A549 (cell line): ENCODE data around the gene NEK8. TPM values are rescaled to one million over a fixed set of nuclear protein-coding genes. Genes with fewer than 3 reads are reported as not detected.

Source experiments
- CBX8 ChIP-seq: fragments of 200-600 bp; sonication (generic); IDR thresholded peaks from 2 replicates; pipeline ENCODE4 v1.6.1; 2016
- CEBPB ChIP-seq, 2 experiments: fragments of >200 bp in 1 of 2; sonication (Bioruptor Twin) in 1 of 2; formaldehyde crosslinking in 1 of 2; IDR thresholded peaks; 2 replicates each; pipeline ENCODE4 v1.6.1; 2012 to 2016
- CHD2 ChIP-seq: fragments of 150-350 bp; IDR thresholded peaks from 2 replicates; pipeline ENCODE4 v1.6.1; 2014; ENCODE audit warnings: low read length; ENCODE audit not compliant: partially characterized antibody
- CHD4 ChIP-seq: fragments of 200-600 bp; sonication (generic); IDR thresholded peaks from 2 replicates; pipeline ENCODE4 v1.6.1; 2016; ENCODE audit warnings: antibody characterized with exemption, mild to moderate bottlenecking, borderline replicate concordance
- EHF ChIP-seq: fragments of 250-450 bp; sonication (Bioruptor Pico); IDR thresholded peaks from 2 replicates; pipeline ENCODE4 v1.5.0; 2020; ENCODE audit warnings: mild to moderate bottlenecking
- ELK1 ChIP-seq: fragments of 150-350 bp; IDR thresholded peaks from 2 replicates; pipeline ENCODE4 v1.6.1; 2014; ENCODE audit warnings: low read depth, mild to moderate bottlenecking, low read length
- ESRRA ChIP-seq: fragments of 150-350 bp; IDR thresholded peaks from 2 replicates; pipeline ENCODE4 v1.6.1; 2014; ENCODE audit warnings: mild to moderate bottlenecking, low read length, borderline replicate concordance
- FOSL2 ChIP-seq, 2 experiments: fragments of 450-650 bp in 1 of 2; fragments of >200 bp in 1 of 2; sonication (Bioruptor Twin) in 1 of 2; formaldehyde crosslinking; IDR thresholded peaks; 2 replicates each; pipeline versions ENCODE4 v1.5.0 to v1.6.1; 2016 to 2020; ENCODE audit warnings: mild to moderate bottlenecking in 1 of 2, moderate library complexity in 1 of 2
- GATA3 ChIP-seq: IDR thresholded peaks from 2 replicates; pipeline ENCODE4 v1.6.1; 2012; ENCODE audit warnings: borderline replicate concordance
- HDAC2 ChIP-seq: fragments of 200-600 bp; sonication (generic); IDR thresholded peaks from 2 replicates; pipeline ENCODE4 v1.6.1; 2016
- HEYL ChIP-seq: fragments of 250-450 bp; sonication (Bioruptor Pico); IDR thresholded peaks from 2 replicates; pipeline ENCODE4 v1.8.0; 2021; ENCODE audit warnings: mild to moderate bottlenecking, moderate library complexity
- HMGXB4 ChIP-seq: fragments of 250-450 bp; sonication (Bioruptor Pico); IDR thresholded peaks from 2 replicates; pipeline ENCODE4 v1.5.0; 2021; ENCODE audit warnings: mild to moderate bottlenecking, moderate library complexity, borderline replicate concordance
- HOXA7 ChIP-seq: fragments of 250-450 bp; sonication (Bioruptor Pico); IDR thresholded peaks from 2 replicates; pipeline ENCODE4 v1.5.0; 2020; ENCODE audit warnings: mild to moderate bottlenecking, moderate library complexity
- KDM1A ChIP-seq: fragments of 200-600 bp; sonication (generic); IDR thresholded peaks from 2 replicates; pipeline ENCODE4 v1.6.1; 2016; ENCODE audit warnings: low read depth, mild to moderate bottlenecking
- NPAS2 ChIP-seq: fragments of 250-450 bp; sonication (Bioruptor Pico); IDR thresholded peaks from 2 replicates; pipeline ENCODE4 v1.8.0; 2022; ENCODE audit warnings: mild to moderate bottlenecking, moderate library complexity, borderline replicate concordance
- NR3C1 ChIP-seq: fragments of >200 bp; sonication (Bioruptor Twin); formaldehyde crosslinking; IDR thresholded peaks from 3 replicates; pipeline ENCODE4 v1.6.1; 2017
- POLR2A ChIP-seq: IDR thresholded peaks from 2 replicates; pipeline ENCODE4 v1.6.1; 2012; ENCODE audit warnings: mild to moderate bottlenecking, low read length
- RAD21 ChIP-seq, 2 experiments: fragments of >200 bp in 1 of 2; sonication (Bioruptor Twin) in 1 of 2; formaldehyde crosslinking in 1 of 2; IDR thresholded peaks in 1 of 2; conservative IDR thresholded peaks in 1 of 2; 2 replicates in 1 of 2; 3 replicates in 1 of 2; pipeline ENCODE4 v1.6.1; 2012 to 2018; ENCODE audit warnings: inconsistent platforms in 1 of 2
- RARB ChIP-seq: fragments of 250-450 bp; sonication (Bioruptor Pico); IDR thresholded peaks from 2 replicates; pipeline ENCODE4 v1.8.0; 2021; ENCODE audit warnings: mild to moderate bottlenecking, moderate library complexity
- RFX5 ChIP-seq: fragments of 450-650 bp; IDR thresholded peaks from 2 replicates; pipeline ENCODE4 v1.7.1; 2014; ENCODE audit warnings: antibody characterized with exemption, mild to moderate bottlenecking, moderate library complexity
- TFCP2L1 ChIP-seq: fragments of 250-450 bp; sonication (Bioruptor Pico); IDR thresholded peaks from 2 replicates; pipeline ENCODE4 v1.5.0; 2021; ENCODE audit warnings: mild to moderate bottlenecking
- ZC3H11A ChIP-seq: fragments of 450-650 bp; IDR thresholded peaks from 2 replicates; pipeline ENCODE4 v1.6.1; 2014; ENCODE audit warnings: antibody characterized with exemption, mild to moderate bottlenecking
- ZFP36 ChIP-seq: fragments of 450-650 bp; IDR thresholded peaks from 2 replicates; pipeline ENCODE4 v1.6.1; 2014; ENCODE audit warnings: borderline replicate concordance; ENCODE audit not compliant: partially characterized antibody
- ZSCAN20 ChIP-seq: fragments of 250-450 bp; sonication (Bioruptor Pico); IDR thresholded peaks from 2 replicates; pipeline ENCODE4 v1.8.0; 2022; ENCODE audit warnings: mild to moderate bottlenecking, moderate library complexity
- polyA plus RNA-seq, 4 experiments: library from polyadenylated mRNA; depleted of rRNA in 3 of 4; stranded (reverse); fragments of >200 nt; fragmentation: RNase III in 1 of 4; extraction: RNeasy Plus Mini Kit Qiagen cat#74134 plus additional on column Dnase treatment in 1 of 4; gene quantifications; 2 replicates in 3 of 4; 3 replicates in 1 of 4; pipeline ENCODE4 v1.2.3, GENCODE V29; 2011 to 2017
- TF ChIP-seq, protein P1 (sequence below): IDR thresholded peaks from 2 replicates; pipeline ENCODE4 v1.6.1; 2012; ENCODE audit warnings: low read depth, borderline replicate concordance
- TF ChIP-seq, protein P2 (sequence below): fragments of 250-450 bp; sonication (Bioruptor Pico); IDR thresholded peaks from 2 replicates; pipeline ENCODE4 v1.5.0; 2020; ENCODE audit warnings: low read depth, mild to moderate bottlenecking, moderate library complexity

NEK8 gene
- polyA plus RNA-seq, 2 of the 4 experiments (the other 2 are of a cell fraction), result 5.1 to 5.3 TPM

DNA sequence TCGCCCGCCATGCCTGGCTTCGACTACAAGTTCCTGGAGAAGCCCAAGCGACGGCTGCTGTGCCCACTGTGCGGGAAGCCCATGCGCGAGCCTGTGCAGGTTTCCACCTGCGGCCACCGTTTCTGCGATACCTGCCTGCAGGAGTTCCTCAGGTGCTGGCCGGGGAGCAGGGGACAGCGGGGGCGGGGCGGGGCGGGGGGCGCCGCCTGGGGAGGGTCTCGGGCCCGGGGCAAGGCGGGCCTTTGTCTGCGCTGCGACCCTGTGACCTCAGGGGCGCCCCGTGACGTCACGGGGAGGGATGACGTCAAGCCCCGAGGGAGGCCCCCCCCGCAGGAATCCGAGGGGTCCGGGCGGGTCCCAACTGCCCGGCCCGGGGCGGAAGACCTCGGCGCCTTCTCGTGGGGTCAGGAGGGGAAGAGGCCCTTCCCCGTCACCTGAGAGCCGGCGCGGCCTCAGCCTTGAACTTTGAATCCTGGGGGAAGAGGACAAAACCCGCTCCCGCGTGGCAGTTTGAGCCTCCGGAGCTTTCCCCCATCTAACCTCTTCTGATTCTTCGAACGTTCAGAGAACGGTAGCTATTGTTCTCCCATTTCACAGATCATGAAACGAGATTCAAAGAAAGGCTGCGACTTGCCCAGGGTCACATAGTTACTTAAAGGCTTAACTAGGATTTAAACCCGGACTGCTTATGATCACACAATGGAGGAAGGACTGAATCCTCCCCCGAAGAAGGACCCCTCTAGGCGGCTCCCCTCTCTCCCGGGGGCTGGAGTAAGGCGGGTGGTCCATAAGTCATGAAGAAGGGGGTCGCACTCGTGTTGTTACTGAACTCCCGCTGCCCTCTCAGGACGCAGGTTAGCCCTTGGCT lies 15.8 kb downstream of the NEK8 start (continued):
- TF ChIP-seq HOXA7 (peak; percentile 65; the same call in 1 of the 2 replicates), CHD4 (no peak), ZSCAN20 (CRISPR knock-in tag) (no peak), HMGXB4 (CRISPR knock-in tag) (no peak), FOSL2 (IDR thresholded peaks at IDR 0.05) (no peak), FOSL2 (CRISPR knock-in tag; IDR thresholded peaks at IDR 0.05) (peak; percentile 63), RARB (CRISPR knock-in tag) (0 out of 2 replicates have a peak, but pooled peaks have one; percentile 21), ZC3H11A (no peak), EHF (CRISPR knock-in tag) (peak; percentile 52; the same call in 1 of the 2 replicates), POLR2A (no peak), TFCP2L1 (no peak), NR3C1 (no peak), ESRRA (no peak), CHD2 (no peak), NPAS2 (CRISPR knock-in tag) (no peak), GATA3 (no peak), RFX5 (peak; percentile 40; the same call in 1 of the 2 replicates), HEYL (CRISPR knock-in tag) (no peak), CBX8 (no peak), KDM1A (peak; percentile 71; the same call in 1 of the 2 replicates), ELK1 (no peak), HDAC2 (no peak), CEBPB (IDR thresholded peaks at IDR 0.05) (no peak), RAD21 (conservative IDR thresholded peaks at IDR 0.05 in 1 of 2, IDR thresholded peaks at IDR 0.05 in 1 of 2) (no peak; a peak in 2 of 5 replicates), ZFP36 (no peak)
- TF ChIP-seq, protein P1, sequence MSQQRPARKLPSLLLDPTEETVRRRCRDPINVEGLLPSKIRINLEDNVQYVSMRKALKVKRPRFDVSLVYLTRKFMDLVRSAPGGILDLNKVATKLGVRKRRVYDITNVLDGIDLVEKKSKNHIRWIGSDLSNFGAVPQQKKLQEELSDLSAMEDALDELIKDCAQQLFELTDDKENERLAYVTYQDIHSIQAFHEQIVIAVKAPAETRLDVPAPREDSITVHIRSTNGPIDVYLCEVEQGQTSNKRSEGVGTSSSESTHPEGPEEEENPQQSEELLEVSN, result 0 out of 2 replicates have a peak, but pooled peaks have one; percentile 29
- TF ChIP-seq, protein P2, sequence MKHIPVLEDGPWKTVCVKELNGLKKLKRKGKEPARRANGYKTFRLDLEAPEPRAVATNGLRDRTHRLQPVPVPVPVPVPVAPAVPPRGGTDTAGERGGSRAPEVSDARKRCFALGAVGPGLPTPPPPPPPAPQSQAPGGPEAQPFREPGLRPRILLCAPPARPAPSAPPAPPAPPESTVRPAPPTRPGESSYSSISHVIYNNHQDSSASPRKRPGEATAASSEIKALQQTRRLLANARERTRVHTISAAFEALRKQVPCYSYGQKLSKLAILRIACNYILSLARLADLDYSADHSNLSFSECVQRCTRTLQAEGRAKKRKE, result no peak
